ENCODE data around the gene CCDC167. TPM values are rescaled to one million over a fixed set of nuclear protein-coding genes. Genes with fewer than 3 reads are reported as not detected.

The CCDC167 gene
- total RNA-seq, 1 experiment from 2014 or later, result 31.9 TPM

DNA sequence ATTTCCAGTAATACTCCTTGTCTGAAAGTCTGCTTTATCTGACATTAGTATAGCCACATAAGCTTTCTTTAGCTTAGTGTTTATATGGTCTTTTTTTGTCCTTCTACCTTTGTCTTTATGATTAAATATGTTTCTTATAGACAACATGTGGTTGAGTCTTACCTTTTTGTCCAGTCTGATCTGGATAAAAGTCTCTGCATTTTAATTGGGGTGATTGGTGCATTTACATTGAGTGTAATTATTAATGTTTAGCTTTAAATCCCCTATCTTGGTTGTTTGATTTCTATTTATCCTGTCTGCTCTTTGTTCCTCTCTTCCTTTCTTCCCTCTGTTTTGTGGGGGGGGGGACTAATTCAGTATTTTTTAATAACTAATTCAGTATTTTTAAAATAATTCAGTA, 32.0 kb downstream of the CCDC167 start:
- Histone ChIP-seq H3K14ac (ENCODE audit: insufficient read depth, low read length) (no peak overlapping the region), H3K27me3 (ENCODE audit: insufficient read depth, low read length) (no peaks in the 10 kb centered on the region), H2BK12ac (ENCODE audit: insufficient read length, low read depth, low read length) (no peak overlapping the region), H2BK5ac (ENCODE audit: insufficient read length, low read length) (no peak overlapping the region), H3K9ac (ENCODE audit: extremely low read depth, insufficient read length, low read length) (no peak overlapping the region), H3K79me2 (ENCODE audit: insufficient read depth, low read length) (no peaks in the 10 kb centered on the region), H3K18ac (ENCODE audit: insufficient read length, low read depth, low read length) (no peak overlapping the region), H3K4me1 (ENCODE audit: insufficient read depth, low read length) (no peaks in the 10 kb centered on the region), H4K20me1 (ENCODE audit: control insufficient read depth, insufficient read depth, insufficient read length) (no peaks in the 10 kb centered on the region), H3T11ph (ENCODE audit: low read length) (no peak overlapping the region), H2BK20ac (ENCODE audit: low read depth, low read length, poor library complexity, severe bottlenecking) (no peak overlapping the region), H2AFZ (ENCODE audit: low read length) (no peak overlapping the region), H3K23me2 (ENCODE audit: insufficient read length, low read depth, low read length, poor library complexity, severe bottlenecking) (no peaks in the 10 kb centered on the region), H3K4me2 (ENCODE audit: insufficient read depth, insufficient read length, low read length) (no peak overlapping the region), H2BK15ac (ENCODE audit: low read depth, low read length) (no peak overlapping the region), H3K4ac (ENCODE audit: low read depth, low read length) (no peak overlapping the region), H3K23ac (ENCODE audit: insufficient read length, low read depth, low read length) (no peak overlapping the region), H4K8ac (replicated peaks; ENCODE audit: insufficient read length, low read depth, low read length) (no peak overlapping the region), H2BK120ac (ENCODE audit: low read depth, low read length, poor library complexity, severe bottlenecking) (no peak overlapping the region), H4K91ac (ENCODE audit: insufficient read length, low read depth, low read length) (no peak overlapping the region), H3K9me3 (ENCODE audit: control insufficient read depth, low read depth, low read length) (no peaks in the 10 kb centered on the region), H3K56ac (ENCODE audit: insufficient read length, low read depth, low read length) (no peak overlapping the region), H3K27ac (ENCODE audit: insufficient read length, low read depth, low read length) (no peak overlapping the region), H2AK5ac (ENCODE audit: insufficient read length, low read length) (no peak overlapping the region), H3K79me1 (ENCODE audit: insufficient read depth, low read depth, low read length, poor library complexity, severe bottlenecking) (no peaks in the 10 kb centered on the region), H4K5ac (ENCODE audit: insufficient read length, low read depth, low read length) (no peak overlapping the region)
- no peaks in the 10 kb centered on the region for H3K27me3 Mint-ChIP-seq (ENCODE audit: low read depth)
- no peak for TF ChIP-seq CTCF (conservative IDR thresholded peaks at IDR 0.05)
- no peak for DNase-seq
- H3K4me3 Mint-ChIP-seq, result no peak overlapping the region
- peaks cover 3 to 4% of the 10 kb centered on the region in 2 experiments; a peak in 3 of 5 replicates for H3K9me3 Mint-ChIP-seq
- H3K27ac Mint-ChIP-seq, result no peak overlapping the region
- peaks cover 20 to 62% (median 59%) of the 10 kb centered on the region in 3 experiments for H3K36me3 Mint-ChIP-seq (ENCODE audit: insufficient read depth in 1 of 3, low read depth in 3 of 3)
- H3K4me1 Mint-ChIP-seq, result no peaks in the 10 kb centered on the region
